ENCODE results near the gene ALDOC.

Gene ALDOC

DNA sequence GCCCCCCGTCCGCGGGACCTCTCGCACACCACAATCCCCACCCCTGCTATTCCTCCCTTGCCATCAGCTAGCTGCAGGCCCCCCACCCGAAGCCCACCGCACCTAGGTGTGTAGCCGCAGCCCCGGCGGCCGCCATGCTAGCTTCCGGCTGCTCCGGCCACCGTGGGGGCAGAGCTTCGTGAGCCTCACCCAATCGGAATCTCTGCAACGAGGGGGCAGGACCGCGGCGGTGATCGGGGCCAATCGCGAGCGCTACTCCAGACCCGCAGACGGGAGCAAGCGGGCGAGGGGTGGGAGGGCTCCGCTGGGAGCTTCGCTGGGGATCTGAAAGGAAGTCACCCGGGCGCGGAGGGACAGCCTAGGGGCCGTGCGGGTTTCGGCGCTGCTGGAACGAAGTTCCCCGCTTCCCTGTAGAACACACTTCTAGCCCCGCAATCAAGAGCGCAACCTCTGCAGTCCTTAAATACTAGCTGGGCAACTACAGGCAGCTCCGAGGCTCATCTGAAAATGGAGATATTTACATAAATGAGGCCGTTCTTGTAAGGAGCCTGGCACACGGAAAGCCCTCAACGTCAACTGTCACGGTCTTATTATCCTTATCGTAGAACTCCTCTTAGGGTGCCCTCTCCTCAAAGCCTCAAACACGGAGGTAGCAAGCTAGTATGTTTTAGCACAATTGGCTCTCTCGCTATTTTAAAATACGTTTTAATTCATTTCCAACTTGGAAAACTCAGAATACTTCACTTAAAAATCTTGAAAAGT is 5.2 kb downstream of the ALDOC start, which contains the start of gene PIGS:
Gene PIGS, minus strand, starts transcription at position 164 of the 762 bp plus-strand sequence. Its CDS starts 28 bp downstream, at position 136.
- TF ChIP-seq, protein P1, sequence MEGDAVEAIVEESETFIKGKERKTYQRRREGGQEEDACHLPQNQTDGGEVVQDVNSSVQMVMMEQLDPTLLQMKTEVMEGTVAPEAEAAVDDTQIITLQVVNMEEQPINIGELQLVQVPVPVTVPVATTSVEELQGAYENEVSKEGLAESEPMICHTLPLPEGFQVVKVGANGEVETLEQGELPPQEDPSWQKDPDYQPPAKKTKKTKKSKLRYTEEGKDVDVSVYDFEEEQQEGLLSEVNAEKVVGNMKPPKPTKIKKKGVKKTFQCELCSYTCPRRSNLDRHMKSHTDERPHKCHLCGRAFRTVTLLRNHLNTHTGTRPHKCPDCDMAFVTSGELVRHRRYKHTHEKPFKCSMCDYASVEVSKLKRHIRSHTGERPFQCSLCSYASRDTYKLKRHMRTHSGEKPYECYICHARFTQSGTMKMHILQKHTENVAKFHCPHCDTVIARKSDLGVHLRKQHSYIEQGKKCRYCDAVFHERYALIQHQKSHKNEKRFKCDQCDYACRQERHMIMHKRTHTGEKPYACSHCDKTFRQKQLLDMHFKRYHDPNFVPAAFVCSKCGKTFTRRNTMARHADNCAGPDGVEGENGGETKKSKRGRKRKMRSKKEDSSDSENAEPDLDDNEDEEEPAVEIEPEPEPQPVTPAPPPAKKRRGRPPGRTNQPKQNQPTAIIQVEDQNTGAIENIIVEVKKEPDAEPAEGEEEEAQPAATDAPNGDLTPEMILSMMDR (IDR thresholded peaks at IDR 0.05; ENCODE audit: extremely low read depth, insufficient read depth, missing control alignments), result no peak
- in situ Hi-C loops (cut with MboI; ENCODE audit: low pct_unique_long_range_greater_than_20kb, low sequenced_read_pairs, unreplicated experiment), result no loop called here
- DNase-seq (ENCODE audit: low spot score), result peak; percentile 94

GRCh38 chr17:28570716-28571360 is 5.9 kb downstream of the ALDOC start:
- DNase-seq (ENCODE audit: low spot score), result peak; percentile 56
- in situ Hi-C loops (cut with MboI; ENCODE audit: low pct_unique_long_range_greater_than_20kb, low sequenced_read_pairs, unreplicated experiment), result no loop called here
- TF ChIP-seq, protein P1 (IDR thresholded peaks at IDR 0.05; ENCODE audit: extremely low read depth, insufficient read depth, missing control alignments), result no peak

DNA sequence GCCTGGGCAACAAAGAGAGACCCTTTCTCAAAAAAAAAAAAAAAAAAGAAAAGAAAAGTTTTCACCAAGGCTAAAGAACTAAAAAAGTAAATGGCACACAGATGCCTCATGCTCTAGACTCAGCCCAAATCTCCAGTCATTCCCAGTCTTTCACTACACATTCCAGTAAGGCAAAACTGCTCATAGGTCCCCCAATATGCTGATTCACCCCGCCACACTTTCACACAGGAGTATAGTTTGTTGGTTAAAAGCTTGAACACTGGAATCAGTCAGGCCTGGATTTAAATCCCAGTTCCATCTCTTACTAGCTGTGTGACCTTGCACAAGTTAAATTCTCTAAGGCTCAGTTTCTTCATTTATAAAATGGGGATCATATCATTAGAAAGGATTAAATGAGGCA is 7.2 kb downstream of the ALDOC start:
- TF ChIP-seq, protein P1 (IDR thresholded peaks at IDR 0.05; ENCODE audit: extremely low read depth, insufficient read depth, missing control alignments), result no peak
- no peak for DNase-seq (ENCODE audit: low spot score)
- in situ Hi-C loops (cut with MboI; ENCODE audit: low pct_unique_long_range_greater_than_20kb, low sequenced_read_pairs, unreplicated experiment), result no loop called here

DNA sequence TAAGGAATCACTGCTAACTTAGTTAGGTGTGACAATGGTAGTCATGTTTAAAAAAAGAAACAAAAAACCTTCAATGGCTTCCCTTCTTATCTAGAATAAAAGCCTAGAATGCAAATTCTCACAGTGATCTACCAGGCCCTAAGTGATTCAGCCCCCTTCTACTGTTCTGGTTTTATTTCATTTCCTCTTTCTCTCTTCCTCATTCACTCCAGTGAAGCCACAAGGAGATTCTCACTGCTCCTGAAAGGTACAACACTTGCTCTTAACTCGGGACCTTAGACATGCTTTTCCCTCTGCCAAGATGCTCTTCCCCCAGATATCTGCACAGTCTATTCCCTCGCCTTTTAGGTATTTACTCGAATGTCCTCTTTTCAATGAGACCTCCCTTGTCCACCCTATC is 9.1 kb downstream of the ALDOC start:
- TF ChIP-seq, protein P1 (IDR thresholded peaks at IDR 0.05; ENCODE audit: extremely low read depth, insufficient read depth, missing control alignments), result no peak
- DNase-seq (ENCODE audit: low spot score), result peak; percentile 71
- in situ Hi-C loops (cut with MboI; ENCODE audit: low pct_unique_long_range_greater_than_20kb, low sequenced_read_pairs, unreplicated experiment), result no loop called here

GRCh38 chr17:28563475-28563874 is 13.2 kb downstream of the ALDOC start:
- TF ChIP-seq, protein P1 (IDR thresholded peaks at IDR 0.05; ENCODE audit: extremely low read depth, insufficient read depth, missing control alignments), result no peak
- in situ Hi-C loops (cut with MboI; ENCODE audit: low pct_unique_long_range_greater_than_20kb, low sequenced_read_pairs, unreplicated experiment), result no loop called here

GRCh38 chr17:28555022-28555421 is 21.7 kb downstream of the ALDOC start:
- DNase-seq (ENCODE audit: low spot score), result no peak
- in situ Hi-C loops (cut with MboI; ENCODE audit: low pct_unique_long_range_greater_than_20kb, low sequenced_read_pairs, unreplicated experiment), result loop anchor here (10.0 kb wide), 1 partner anchor 50 kb away; no protein-coding TSS in a partner anchor
- TF ChIP-seq, protein P1 (IDR thresholded peaks at IDR 0.05; ENCODE audit: extremely low read depth, insufficient read depth, missing control alignments), result no peak

More at GRCh38 chr17:28563475-28563874, 13.2 kb downstream of the ALDOC start:
- DNase-seq (ENCODE audit: low spot score), result no peak

Measured in GM13977 (cell line).